Brain microvascular endothelial cell (primary cell): Measurements from ENCODE around the gene CDK5RAP2.

Experiments used
- DNase-seq: peaks from one replicate; pipeline ENCODE4 v3.0.0-alpha.2; 2020
- H3K27ac ChIP-seq: fragments of 250-450 bp; sonication (Bioruptor Pico); 2 replicates; pipeline ENCODE4 v1.5.1; 2020; ENCODE audit warnings: mild to moderate bottlenecking, moderate library complexity
- H3K27me3 ChIP-seq: fragments of 250-450 bp; sonication (Bioruptor Pico); replicated peaks from 2 replicates; pipeline ENCODE4 v1.5.1; 2020; ENCODE audit warnings: mild to moderate bottlenecking
- H3K36me3 ChIP-seq: fragments of 250-450 bp; sonication (Bioruptor Pico); replicated peaks from 2 replicates; pipeline ENCODE4 v1.5.1; 2020; ENCODE audit warnings: mild to moderate bottlenecking
- H3K4me3 ChIP-seq: 2 replicates; pipeline ENCODE4 v1.5.1; 2011; ENCODE audit warnings: low read depth, mild to moderate bottlenecking, control low read depth, low read length, moderate library complexity
- in situ Hi-C: cut with HindIII; loops from 2 replicates; pipeline ENCODE4 v1.10.0; 2017; ENCODE audit warnings: low sequenced_read_pairs, low pct_ligation_motif_present
- TF ChIP-seq, protein P1 (sequence below): IDR thresholded peaks from 2 replicates; pipeline ENCODE4 v1.5.1; 2011; ENCODE audit warnings: low read depth, mild to moderate bottlenecking, moderate library complexity, low read length, control low read depth, inconsistent platforms; ENCODE audit errors: missing control alignments

CDK5RAP2 gene

DNA sequence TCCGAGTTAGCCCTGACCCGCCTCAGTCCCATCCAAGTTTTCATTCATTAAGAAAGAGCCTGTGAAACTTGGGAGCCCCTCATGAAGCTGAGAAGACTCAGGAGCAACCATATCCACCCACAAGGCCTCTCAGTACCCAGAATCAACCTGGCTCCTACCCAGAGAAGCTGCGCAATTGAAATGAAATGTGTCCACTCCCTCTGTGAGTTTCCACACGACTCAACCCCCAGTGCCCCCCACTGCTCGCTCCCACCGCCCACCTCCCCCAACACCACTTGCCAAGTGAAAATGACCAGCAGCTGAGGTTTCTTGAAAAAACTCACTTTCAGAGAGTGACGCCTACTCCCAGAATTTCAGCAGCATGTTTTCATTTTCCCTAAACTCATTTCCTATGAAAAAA, 104.6 kb downstream of the CDK5RAP2 start:
- no peaks in the 10 kb centered on the region for H3K36me3 ChIP-seq
- H3K27me3 ChIP-seq: no peaks in the 10 kb centered on the region
- peak; percentile 17 for DNase-seq
- TF ChIP-seq, protein P1, sequence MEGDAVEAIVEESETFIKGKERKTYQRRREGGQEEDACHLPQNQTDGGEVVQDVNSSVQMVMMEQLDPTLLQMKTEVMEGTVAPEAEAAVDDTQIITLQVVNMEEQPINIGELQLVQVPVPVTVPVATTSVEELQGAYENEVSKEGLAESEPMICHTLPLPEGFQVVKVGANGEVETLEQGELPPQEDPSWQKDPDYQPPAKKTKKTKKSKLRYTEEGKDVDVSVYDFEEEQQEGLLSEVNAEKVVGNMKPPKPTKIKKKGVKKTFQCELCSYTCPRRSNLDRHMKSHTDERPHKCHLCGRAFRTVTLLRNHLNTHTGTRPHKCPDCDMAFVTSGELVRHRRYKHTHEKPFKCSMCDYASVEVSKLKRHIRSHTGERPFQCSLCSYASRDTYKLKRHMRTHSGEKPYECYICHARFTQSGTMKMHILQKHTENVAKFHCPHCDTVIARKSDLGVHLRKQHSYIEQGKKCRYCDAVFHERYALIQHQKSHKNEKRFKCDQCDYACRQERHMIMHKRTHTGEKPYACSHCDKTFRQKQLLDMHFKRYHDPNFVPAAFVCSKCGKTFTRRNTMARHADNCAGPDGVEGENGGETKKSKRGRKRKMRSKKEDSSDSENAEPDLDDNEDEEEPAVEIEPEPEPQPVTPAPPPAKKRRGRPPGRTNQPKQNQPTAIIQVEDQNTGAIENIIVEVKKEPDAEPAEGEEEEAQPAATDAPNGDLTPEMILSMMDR: no peak
- in situ Hi-C loops: no loop called here
- no peak overlapping the region for H3K4me3 ChIP-seq
- no peak overlapping the region for H3K27ac ChIP-seq

DNA sequence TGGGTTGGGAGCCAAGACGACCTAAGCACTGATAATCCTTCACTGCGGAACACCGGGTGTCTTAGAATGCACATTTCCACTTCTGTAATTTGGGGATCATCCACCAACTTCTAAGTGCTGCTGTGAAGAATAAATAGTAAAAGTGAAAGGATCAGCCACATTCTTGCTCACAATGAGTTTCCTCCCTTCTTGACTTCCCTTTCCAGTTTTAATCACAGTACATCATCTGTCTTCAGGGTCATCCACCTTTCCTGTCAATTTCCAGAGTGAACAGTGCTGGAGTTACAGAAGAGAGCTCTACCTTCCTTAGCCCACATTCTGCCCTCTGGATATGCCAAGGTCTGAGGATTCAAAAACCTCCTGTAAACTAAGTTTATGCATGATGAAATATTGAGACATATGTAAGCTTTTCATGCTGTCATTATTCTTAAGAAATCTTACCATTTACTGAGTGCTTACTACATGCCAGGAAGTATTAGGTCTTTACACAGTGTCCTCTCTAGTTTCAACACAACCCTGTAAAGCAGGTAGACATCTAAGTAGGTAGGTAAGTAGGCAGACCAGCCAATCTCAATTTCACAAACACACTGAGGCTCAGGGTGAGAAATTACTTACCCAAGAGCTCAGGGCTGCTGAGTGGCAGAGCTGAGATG, 105.2 kb downstream of the CDK5RAP2 start:
- TF ChIP-seq, protein P1: no peak
- in situ Hi-C loops: no loop called here
- Histone ChIP-seq H3K27ac (no peak overlapping the region), H3K27me3 (no peaks in the 10 kb centered on the region), H3K4me3 (no peak overlapping the region), H3K36me3 (no peaks in the 10 kb centered on the region)
- no peak for DNase-seq

DNA sequence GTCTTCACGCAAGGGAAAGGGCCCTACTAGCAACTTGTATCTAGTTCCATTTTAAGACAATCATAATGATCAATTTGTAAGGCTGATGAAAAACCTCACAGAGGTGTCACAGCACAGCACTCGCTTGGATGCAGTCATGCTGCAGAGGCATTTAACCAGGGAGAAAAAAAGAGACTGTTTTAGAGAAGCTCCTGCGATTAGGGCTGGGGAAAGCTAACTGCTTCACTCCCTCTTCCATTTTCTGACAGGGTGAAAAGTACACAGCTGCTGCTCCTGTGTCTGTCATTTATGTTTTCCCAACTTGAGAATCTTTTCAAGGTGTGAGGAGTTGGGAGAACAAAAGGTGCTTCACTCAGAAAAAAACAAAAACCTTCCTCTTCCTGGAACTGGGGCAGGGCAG, 106.4 kb downstream of the CDK5RAP2 start:
- no peak for DNase-seq
- in situ Hi-C loops: no loop called here
- no peak overlapping the region for H3K4me3 ChIP-seq
- TF ChIP-seq, protein P1: no peak
- H3K27me3 ChIP-seq: no peaks in the 10 kb centered on the region
- no peaks in the 10 kb centered on the region for H3K36me3 ChIP-seq
- H3K27ac ChIP-seq: no peak overlapping the region

DNA sequence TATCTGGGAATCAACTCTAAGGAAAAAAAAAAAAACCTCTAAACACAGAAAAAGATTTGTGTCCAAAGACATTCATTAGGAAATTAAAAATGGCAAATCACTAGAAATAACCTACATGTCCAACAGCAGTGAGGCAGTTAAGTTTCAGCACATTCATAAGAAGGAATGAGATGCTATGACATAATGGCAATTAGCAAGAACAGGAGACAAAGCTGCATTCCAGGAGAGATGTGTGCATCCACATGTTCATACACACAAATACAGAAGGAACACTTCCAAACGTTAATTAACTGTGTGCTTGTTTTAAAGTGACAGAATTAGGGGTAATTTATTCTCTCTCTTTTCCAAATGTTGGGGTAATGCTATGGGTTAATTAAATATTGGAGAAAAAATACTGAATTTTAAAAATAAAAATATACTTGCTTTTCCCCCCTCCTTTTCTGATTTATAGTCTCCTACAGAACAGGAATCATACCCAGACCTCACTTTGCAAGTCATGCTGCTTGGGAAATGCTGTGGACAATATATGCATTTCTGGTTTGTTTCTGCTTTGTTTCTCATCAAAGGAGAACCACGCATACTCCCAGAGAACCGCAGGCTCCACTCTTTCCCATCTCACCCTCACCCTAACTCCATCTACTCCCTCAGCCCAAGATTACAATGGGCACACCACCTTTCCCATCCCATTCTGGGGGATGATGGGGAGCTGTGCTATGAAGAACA, 114.1 kb downstream of the CDK5RAP2 start:
- in situ Hi-C loops: no loop called here
- TF ChIP-seq, protein P1: no peak
- DNase-seq: no peak
- Histone ChIP-seq H3K36me3 (no peaks in the 10 kb centered on the region), H3K27me3 (no peaks in the 10 kb centered on the region), H3K27ac (no peak overlapping the region), H3K4me3 (no peak overlapping the region)

DNA sequence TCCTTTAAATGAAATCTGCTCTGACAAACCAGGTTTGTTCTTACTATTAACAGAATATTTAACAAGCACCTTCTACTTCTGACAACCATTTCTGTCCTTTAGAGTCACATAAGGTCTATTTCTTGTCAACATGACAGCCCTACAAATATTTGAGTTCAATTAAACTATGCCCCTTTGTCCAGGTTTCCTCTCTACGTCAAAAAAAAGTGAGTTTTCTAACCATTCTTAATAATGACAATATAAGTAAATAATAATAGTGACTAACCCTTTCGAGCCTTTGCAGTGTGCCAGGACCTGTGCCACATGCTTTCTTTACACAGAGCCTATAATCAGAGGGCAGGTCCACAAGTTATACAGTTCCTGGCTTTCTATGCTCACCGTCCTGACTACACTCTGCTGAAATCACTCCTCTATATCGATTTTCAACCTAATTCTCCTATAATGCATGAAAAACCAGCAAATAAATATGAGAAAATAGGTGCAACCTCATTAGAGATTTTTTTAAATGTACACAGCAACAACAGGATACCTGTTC, 115.0 kb downstream of the CDK5RAP2 start:
- no peak for DNase-seq
- Histone ChIP-seq H3K36me3 (no peaks in the 10 kb centered on the region), H3K27ac (no peak overlapping the region), H3K4me3 (no peak overlapping the region), H3K27me3 (no peaks in the 10 kb centered on the region)
- TF ChIP-seq, protein P1: no peak
- in situ Hi-C loops: no loop called here
